ENCODE data around the gene ACP2.
"Not testable (repeated sequence)": the region's sequence is repeated elsewhere in the genome, so short reads cannot be mapped to it uniquely, and the experiment has no call there.

The ACP2 gene

GRCh38 chr11:47243454-47243853 is 5.2 kb downstream of the ACP2 start:
- no peak for DNase-seq (ENCODE audit: low spot score)

GRCh38 chr11:47242596-47243192 is 5.9 kb downstream of the ACP2 start:
- no peak for DNase-seq (ENCODE audit: low spot score)

GRCh38 chr11:47241841-47242301 is 6.7 kb downstream of the ACP2 start:
- DNase-seq (ENCODE audit: low spot score), result peak; percentile 42

- no peak for DNase-seq (ENCODE audit: low spot score)
These were observed 8.8 kb downstream of the ACP2 start for GRCh38 chr11:47239852-47240251.

GRCh38 chr11:47236482-47236881 is 12.1 kb downstream of the ACP2 start:
- no peak for DNase-seq (ENCODE audit: low spot score)

- peak; percentile 0 for DNase-seq (ENCODE audit: low spot score)
These were observed 13.5 kb downstream of the ACP2 start for GRCh38 chr11:47235163-47235562.

- DNase-seq (ENCODE audit: low spot score), result no peak
These were observed 13.9 kb downstream of the ACP2 start for GRCh38 chr11:47234669-47235100.

- peak; percentile 75 for DNase-seq (ENCODE audit: low spot score)
These were observed 14.5 kb downstream of the ACP2 start for GRCh38 chr11:47233989-47234668.

- no peak for DNase-seq (ENCODE audit: low spot score)
These were observed 15.6 kb downstream of the ACP2 start for GRCh38 chr11:47233051-47233450.

- no peak for DNase-seq (ENCODE audit: low spot score)
These were observed 19.5 kb downstream of the ACP2 start for GRCh38 chr11:47229161-47229560.

GRCh38 chr11:47225552-47226400 is 22.8 kb downstream of the ACP2 start:
- DNase-seq (ENCODE audit: low spot score), result no peak

GRCh38 chr11:47222696-47223095 is 25.9 kb downstream of the ACP2 start:
- DNase-seq (ENCODE audit: low spot score), result no peak

GRCh38 chr11:47220401-47220821 is 28.2 kb downstream of the ACP2 start:
- peak; percentile 39 for DNase-seq (ENCODE audit: low spot score)

- peak; percentile 86 for DNase-seq (ENCODE audit: low spot score)
These were observed 32.4 kb downstream of the ACP2 start for GRCh38 chr11:47216121-47216798.

GRCh38 chr11:47215366-47215910 is 33.2 kb downstream of the ACP2 start:
- DNase-seq (ENCODE audit: low spot score), result no peak

GRCh38 chr11:47213950-47214565 is 34.6 kb downstream of the ACP2 start:
- peak; percentile 93 for DNase-seq (ENCODE audit: low spot score)

- no peak for DNase-seq (ENCODE audit: low spot score)
These were observed 35.7 kb downstream of the ACP2 start for GRCh38 chr11:47212938-47213337.

- DNase-seq (ENCODE audit: low spot score), result no peak
These were observed 40.0 kb downstream of the ACP2 start for GRCh38 chr11:47208628-47209027.

GRCh38 chr11:47208008-47208552 is 40.5 kb downstream of the ACP2 start:
- DNase-seq (ENCODE audit: low spot score), result not testable (repeated sequence)

- no peak for DNase-seq (ENCODE audit: low spot score)
These were observed 41.2 kb downstream of the ACP2 start for GRCh38 chr11:47207459-47207858.

GRCh38 chr11:47206577-47206976 is 42.0 kb downstream of the ACP2 start:
- DNase-seq (ENCODE audit: low spot score), result not testable (repeated sequence)
